GM19372 (cell line): ENCODE data around the gene CHRDL1.
"Not testable (repeated sequence)": the region's sequence is repeated elsewhere in the genome, so short reads cannot be mapped to it uniquely, and the experiment has no call there.

Experiments used
- ATAC-seq: cut with Tn5 transposase; IDR thresholded peaks from one replicate; pipeline ENCODE4 v1.9.1; 2021; ENCODE audit warnings: mild to moderate bottlenecking, low read depth, moderate library complexity; ENCODE audit not compliant: unreplicated experiment

Gene CHRDL1

DNA sequence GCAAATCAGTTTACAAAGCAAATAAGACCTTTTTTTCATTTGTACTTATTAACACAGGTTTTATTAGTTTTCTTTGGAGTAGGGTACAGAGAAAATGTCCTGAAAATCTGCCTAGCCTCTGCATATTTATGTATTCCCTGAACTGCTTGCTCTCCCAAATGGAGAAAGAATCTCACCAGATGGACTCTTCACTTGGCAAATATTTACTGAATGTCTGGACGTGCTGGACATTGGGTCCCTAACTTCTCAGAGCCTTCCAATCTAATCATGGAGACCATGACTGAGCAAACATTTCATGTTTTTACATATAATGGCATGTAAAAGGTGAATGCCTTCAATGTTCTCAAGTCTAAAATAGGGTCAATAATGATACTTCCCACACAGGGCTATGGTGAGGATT, 126.0 kb downstream of the CHRDL1 start:
- ATAC-seq, result no peak

DNA sequence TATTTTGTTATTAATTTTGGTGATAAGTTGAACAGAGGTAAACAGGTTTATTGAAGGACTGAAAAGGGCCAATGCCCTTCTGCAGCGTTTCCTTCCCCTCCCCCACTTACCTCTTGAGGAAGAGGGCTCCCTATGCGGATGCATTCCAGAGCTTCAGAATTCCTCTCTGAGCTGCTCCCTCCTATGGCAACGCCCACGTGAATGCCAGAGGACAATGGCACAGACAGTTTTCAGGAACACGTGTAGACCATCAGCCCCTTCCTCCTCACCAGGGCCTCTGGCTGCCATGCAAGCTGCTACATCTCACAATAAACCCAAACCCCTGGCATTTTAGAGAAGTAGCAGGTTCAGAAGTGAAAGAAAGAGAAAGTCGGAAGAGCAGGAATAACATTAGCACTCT, 127.9 kb downstream of the CHRDL1 start:
- ATAC-seq, result no peak

DNA sequence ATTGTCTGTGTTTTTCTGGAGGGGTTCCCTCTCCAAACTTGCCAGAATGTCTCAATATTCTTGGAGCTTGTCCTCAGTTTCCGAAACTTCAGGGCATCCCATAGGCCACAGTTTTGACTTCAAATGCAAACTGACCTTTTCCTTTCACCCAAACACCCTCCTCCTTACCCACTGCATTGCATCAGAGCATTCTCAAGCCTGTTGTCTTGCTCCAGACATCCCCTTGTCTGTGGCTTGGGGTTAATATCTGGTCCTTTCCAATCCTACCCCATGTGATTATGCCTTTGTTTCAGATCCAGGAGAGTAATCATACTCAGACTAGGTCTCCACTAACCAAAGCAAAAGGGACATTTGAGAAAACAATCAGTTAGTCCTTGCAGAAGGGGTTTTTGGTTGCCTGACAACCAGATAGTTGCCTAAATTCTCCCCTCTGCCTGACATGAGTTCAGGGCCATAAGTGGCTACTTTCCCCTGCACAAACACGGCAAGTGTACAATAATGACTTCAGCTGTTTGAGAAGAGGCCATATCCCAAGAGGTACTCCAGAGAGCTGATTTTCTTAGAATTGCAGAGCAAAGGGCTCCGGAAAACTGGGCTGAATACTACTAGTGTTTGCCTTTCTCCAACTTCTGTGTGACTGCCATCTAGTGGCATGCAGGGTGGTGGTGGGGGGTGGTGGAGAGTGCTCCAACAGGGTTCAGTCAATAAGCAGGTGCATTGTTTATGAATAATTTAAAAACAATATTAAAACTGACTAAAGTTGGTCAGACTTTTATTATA, 130.2 kb downstream of the CHRDL1 start:
- ATAC-seq, result no peak

DNA sequence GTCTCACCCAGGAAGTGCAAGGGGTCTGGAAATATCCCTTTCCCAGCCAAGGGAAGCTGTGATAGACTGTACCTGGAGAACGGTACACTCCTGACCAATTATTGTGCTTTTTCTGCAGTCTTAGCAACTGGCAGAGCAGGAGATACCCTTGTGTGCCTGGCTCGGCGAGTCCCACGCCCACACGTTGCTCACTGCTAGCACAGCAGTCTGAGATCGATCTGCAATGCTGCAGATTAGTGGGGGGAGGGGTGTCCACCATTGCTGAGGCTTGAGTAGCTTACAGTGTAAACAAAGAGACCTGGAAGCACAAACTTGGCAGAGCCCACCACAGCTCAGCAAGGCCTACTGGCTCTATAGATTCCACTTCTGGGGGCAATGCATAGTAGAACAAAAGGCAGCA, 138.5 kb downstream of the CHRDL1 start:
- no peak for ATAC-seq

DNA sequence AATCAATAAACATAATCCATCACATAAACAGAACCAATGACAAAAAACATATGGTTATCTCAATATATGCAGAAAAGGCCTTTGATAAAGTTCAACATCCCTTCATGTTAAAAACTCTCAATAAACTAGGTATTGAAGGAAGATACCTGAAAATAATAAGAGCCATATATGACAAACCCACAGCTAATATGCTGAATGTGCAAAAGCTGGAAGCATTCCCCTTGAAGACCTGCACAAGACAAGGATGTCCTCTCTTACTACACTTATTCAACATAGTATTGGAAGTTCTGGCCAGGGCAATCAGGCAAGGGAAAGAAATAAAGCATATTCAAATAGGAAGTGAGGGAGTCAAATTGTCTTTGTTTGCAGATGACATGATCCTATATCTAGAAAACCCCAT, 141.3 kb downstream of the CHRDL1 start:
- not testable (repeated sequence) for ATAC-seq

DNA sequence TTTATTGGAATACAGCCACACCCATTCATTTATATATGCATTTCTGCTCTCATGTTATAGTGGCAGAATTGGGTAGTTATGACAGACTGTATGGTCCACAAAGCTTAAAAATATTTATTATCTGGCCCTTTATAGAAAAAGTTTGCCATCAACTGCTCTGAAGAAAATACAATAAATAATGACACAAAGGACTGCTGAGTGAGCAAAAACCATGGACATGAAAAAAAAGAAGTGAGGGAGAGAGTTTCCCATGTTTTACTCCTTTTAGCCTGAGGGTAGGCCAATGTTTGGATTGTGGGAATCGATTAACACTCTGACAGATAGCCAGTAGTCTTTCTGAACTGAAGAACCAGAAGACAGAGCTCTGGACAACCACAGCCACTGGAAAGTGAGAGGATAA, 149.2 kb downstream of the CHRDL1 start:
- no peak for ATAC-seq
